Ovary (tissue), 9 donors: ENCODE data around the gene B4GALNT4. TPM values are rescaled to one million over a fixed set of nuclear protein-coding genes. Genes with fewer than 3 reads are reported as not detected.
"Not testable (repeated sequence)": the region's sequence is repeated elsewhere in the genome, so short reads cannot be mapped to it uniquely, and the experiment has no call there.

Experiments
- DNase-seq, 5 donors: peaks; one replicate each; pipeline ENCODE4 v3.0.0-alpha.2; 2019 to 2020
- H3K27ac ChIP-seq, 2 donors: fragments of 200-600 bp; one replicate each; pipeline versions ENCODE4 v1.5.1 to v1.8.0; 2019 to 2022
- H3K27me3 ChIP-seq: fragments of 200-600 bp; one replicate; pipeline ENCODE4 v1.8.0; 2022
- H3K36me3 ChIP-seq: fragments of 200-600 bp; sonication (generic); one replicate; pipeline ENCODE4 v1.5.1; 2019
- H3K4me1 ChIP-seq: one replicate; pipeline ENCODE4 v1.8.1; 2013; ENCODE audit warnings: mild to moderate bottlenecking, moderate library complexity; ENCODE audit not compliant: insufficient read depth
- H3K4me3 ChIP-seq: fragments of 200-600 bp; sonication (generic); one replicate; pipeline ENCODE4 v1.5.1; 2017
- H3K9me3 ChIP-seq, 2 donors: fragments of 200-600 bp in 1 of 2; sonication (generic) in 1 of 2; one replicate each; pipeline versions ENCODE4 v1.5.1 to v1.8.1; 2013 to 2019; ENCODE audit warnings: mild to moderate bottlenecking in 1 of 2, moderate library complexity in 1 of 2
- CTCF ChIP-seq, 3 donors: fragments of 450-650 bp in 2 of 3; fragments of 200-600 bp in 1 of 3; IDR thresholded peaks; one replicate each; pipeline versions ENCODE4 v1.5.1 to v1.8.0; 2016 to 2022; ENCODE audit warnings: antibody characterized with exemption in 3 of 3, mild to moderate bottlenecking in 1 of 3
- EP300 ChIP-seq: sonication (generic); formaldehyde crosslinking; IDR thresholded peaks from one replicate; pipeline ENCODE4 v1.6.1; 2017; ENCODE audit warnings: antibody characterized with exemption
- POLR2A ChIP-seq: fragments of 450-650 bp; IDR thresholded peaks from one replicate; pipeline ENCODE4 v1.6.1; 2017; ENCODE audit warnings: antibody characterized with exemption, mild to moderate bottlenecking, moderate library complexity
- WGBS, 3 donors: extraction: QIAGEN DNeasy Blood & Tissue Kit in 1 of 3; methylation state at CpG; one replicate each; pipeline versions ENCODE4 v1.1.5 to v1.1.7; 2013 to 2017; 5-methylcytosine and 5-hydroxymethylcytosine counted together
- intact Hi-C, 4 donors: fragments of 100-400 bp; cut with DNase I; formaldehyde crosslinking; loops; one replicate each; pipeline versions ENCODE4 v1.11.0 to v1.15.1; 2022 to 2023
- polyA plus RNA-seq, 2 donors: library from polyadenylated mRNA; stranded (reverse); fragments of 200-250 nt in 1 of 2; fragments of 350-450 nt in 1 of 2; fragmentation: Illumina TruSeq in 1 of 2; extraction: RNeasy Lipid Tissue Mini Kit (QIAGEN cat#74804) in 1 of 2; gene quantifications; one replicate each; pipeline ENCODE4 v1.2.3, GENCODE V29; 2013 to 2014
- total RNA-seq, 7 donors: library from RNA; depleted of rRNA in 2 of 7; stranded (reverse); fragments of >200 nt in 2 of 7; fragmentation: NEBNext Ultra II Directional in 3 of 7; extraction: Animal tissue kit (Norgen Biotek cat#: 25700) in 3 of 7; gene quantifications; one replicate each; pipeline versions ENCODE4 v1.1.0 to v1.2.4, GENCODE V29; 2016 to 2023
- donor health status: DM: no; HTN: no; CAD: no; lungs with moderate emphysema.
- donor health status: DM: no; HTN: no; CAD: no.
- donor health status: Bipolar disorder and iron deficiency.
- donor health status: DM: yes; HTN: yes; CAD: no.
- donor health status: DM: no; HTN: no; CAD: no.
- donor health status: DM: yes; HTN: yes; CAD: no.

The B4GALNT4 gene
- total and polyA plus RNA-seq, 9 donors, result 1.3 to 90.3 (median 52.5) TPM

GRCh38 chr11:384511-384910, 15.2 kb downstream of the B4GALNT4 start:
- H3K4me1 ChIP-seq, result no peaks in the 10 kb centered on the region
- H3K36me3 ChIP-seq, result no peaks in the 10 kb centered on the region
- no peaks in the 10 kb centered on the region for H3K27me3 ChIP-seq
- TF ChIP-seq POLR2A, result no peak
- TF ChIP-seq CTCF (IDR thresholded peaks at IDR 0.05), result no peak
- TF ChIP-seq EP300, result no peak
- WGBS, 3 donors, result 85 to 92% (median 89%) methylated on average over 13 to 16 of the region's 16 CpGs
- intact Hi-C loops, result no loop called here
- DNase-seq, result no peak
- H3K9me3 ChIP-seq, result peaks cover 0 to 5% of the 10 kb centered on the region in 2 donors
- no peak overlapping the region for H3K27ac ChIP-seq
- no peak overlapping the region for H3K4me3 ChIP-seq

GRCh38 chr11:385594-386351, 16.5 kb downstream of the B4GALNT4 start:
- Histone ChIP-seq H3K9me3 (peaks cover 0 to 5% of the 10 kb centered on the region in 2 donors), H3K27me3 (no peaks in the 10 kb centered on the region), H3K4me3 (no peak overlapping the region), H3K36me3 (no peaks in the 10 kb centered on the region), H3K27ac (no peak overlapping the region), H3K4me1 (no peaks in the 10 kb centered on the region)
- no peak for TF ChIP-seq EP300
- TF ChIP-seq POLR2A, result no peak
- no peak for TF ChIP-seq CTCF (IDR thresholded peaks at IDR 0.05)
- whole genome bisulfite sequencing, 3 donors, result 91 to 97% (median 92%) methylated on average over 14 to 18 of the region's 19 CpGs
- intact Hi-C loops, result no loop called here
- DNase-seq, result no peak

GRCh38 chr11:386483-386882, 17.2 kb downstream of the B4GALNT4 start:
- no peaks in the 10 kb centered on the region for H3K4me1 ChIP-seq
- no peak overlapping the region for H3K27ac ChIP-seq
- TF ChIP-seq CTCF (IDR thresholded peaks at IDR 0.05), result no peak
- no peak for TF ChIP-seq EP300
- TF ChIP-seq POLR2A, result no peak
- 86 to 90% (median 87%) methylated on average over 6 of the region's 6 CpGs for WGBS, 3 donors
- peaks cover 0 to 5% of the 10 kb centered on the region in 2 donors for H3K9me3 ChIP-seq
- intact Hi-C loops, result no loop called here
- H3K36me3 ChIP-seq, result no peaks in the 10 kb centered on the region
- DNase-seq, result no peak
- no peaks in the 10 kb centered on the region for H3K27me3 ChIP-seq
- H3K4me3 ChIP-seq, result no peak overlapping the region

- Histone ChIP-seq H3K9me3 (peaks cover 0 to 5% of the 10 kb centered on the region in 2 donors), H3K4me3 (no peak overlapping the region), H3K36me3 (no peaks in the 10 kb centered on the region), H3K4me1 (no peaks in the 10 kb centered on the region), H3K27me3 (no peaks in the 10 kb centered on the region), H3K27ac (no peak overlapping the region)
- TF ChIP-seq CTCF (IDR thresholded peaks at IDR 0.05) (no peak), EP300 (no peak), POLR2A (no peak)
- DNase-seq, result no peak
- intact Hi-C loops, result no loop called here
- WGBS, 3 donors, result 68 to 76% (median 73%) methylated on average over 4 of the region's 4 CpGs
Measured at GRCh38 chr11:387193-387793, 18.0 kb downstream of the B4GALNT4 start.

- H3K36me3 ChIP-seq, H3K4me3 ChIP-seq, H3K4me1 ChIP-seq, intact Hi-C loops, H3K27me3 ChIP-seq, H3K27ac ChIP-seq, DNase-seq, H3K9me3 ChIP-seq: not testable (repeated sequence)
- 16 to 18% (median 18%) methylated on average over 9 to 17 of the region's 17 CpGs for WGBS, 3 donors
Measured at GRCh38 chr11:389369-389768, 20.1 kb downstream of the B4GALNT4 start.
